HG03060 (cell line): ENCODE results near the gene SH3TC2.

Experiments used
- ATAC-seq: cut with Tn5 transposase; IDR thresholded peaks from one replicate; pipeline ENCODE4 v1.9.1; 2021; ENCODE audit warnings: low read depth, moderate number of reproducible peaks; ENCODE audit not compliant: unreplicated experiment

The SH3TC2 gene

GRCh38 chr5:149004559-149004958 lies 58.3 kb downstream of the SH3TC2 start:
- ATAC-seq: no peak

- ATAC-seq: no peak
Measured at GRCh38 chr5:149002761-149003689, 59.8 kb downstream of the SH3TC2 start.

- ATAC-seq: no peak
Measured at GRCh38 chr5:149002053-149002452, 60.8 kb downstream of the SH3TC2 start.

GRCh38 chr5:149001162-149001561 lies 61.7 kb downstream of the SH3TC2 start:
- no peak for ATAC-seq

GRCh38 chr5:148999741-149000140 lies 63.1 kb downstream of the SH3TC2 start:
- ATAC-seq: no peak

- ATAC-seq: no peak
Measured at GRCh38 chr5:148998174-148998797, 64.6 kb downstream of the SH3TC2 start.

GRCh38 chr5:148996270-148996669 lies 66.6 kb downstream of the SH3TC2 start:
- ATAC-seq: no peak

GRCh38 chr5:148995791-148996190 lies 67.1 kb downstream of the SH3TC2 start:
- ATAC-seq: no peak

- ATAC-seq: no peak
Measured at GRCh38 chr5:148993283-148993936, 69.5 kb downstream of the SH3TC2 start.

GRCh38 chr5:148992265-148992664 lies 70.6 kb downstream of the SH3TC2 start:
- no peak for ATAC-seq

- ATAC-seq: no peak
Measured at GRCh38 chr5:148991566-148991965, 71.3 kb downstream of the SH3TC2 start.

GRCh38 chr5:148990817-148991216 lies 72.0 kb downstream of the SH3TC2 start:
- no peak for ATAC-seq

- no peak for ATAC-seq
Measured at GRCh38 chr5:148989567-148989966, 73.3 kb downstream of the SH3TC2 start.

- ATAC-seq: no peak
Measured at GRCh38 chr5:148988328-148988727, 74.5 kb downstream of the SH3TC2 start.

- no peak for ATAC-seq
Measured at GRCh38 chr5:148986636-148987035, 76.2 kb downstream of the SH3TC2 start.

GRCh38 chr5:148984345-148984744 lies 78.5 kb downstream of the SH3TC2 start:
- ATAC-seq: no peak

GRCh38 chr5:148981353-148981752 lies 81.5 kb downstream of the SH3TC2 start:
- no peak for ATAC-seq

GRCh38 chr5:148980731-148981130 lies 82.1 kb downstream of the SH3TC2 start:
- ATAC-seq: no peak

- ATAC-seq: no peak
Measured at GRCh38 chr5:148979083-148979723, 83.7 kb downstream of the SH3TC2 start.

GRCh38 chr5:148978370-148979082 lies 84.3 kb downstream of the SH3TC2 start:
- no peak for ATAC-seq
